H1 (cell line): ENCODE measurements around the gene SLC6A2.

Experiments used
- POLR2A ChIP-seq, 2 experiments: IDR thresholded peaks; 1 replicate in 1 of 2; 2 replicates in 1 of 2; pipeline ENCODE4 v1.6.1; 2011; ENCODE audit warnings: low read depth in 2 of 2, low read length in 2 of 2, mild to moderate bottlenecking in 2 of 2; ENCODE audit errors: control extremely low read depth in 1 of 2
- TF ChIP-seq, protein P1 (sequence below): IDR thresholded peaks from 2 replicates; pipeline ENCODE4 v1.6.1; 2011; ENCODE audit warnings: low read depth, mild to moderate bottlenecking, low read length; ENCODE audit not compliant: insufficient read depth
- TF ChIP-seq, protein P2 (sequence below), 3 experiments: IDR thresholded peaks; 1 replicate in 2 of 3; 2 replicates in 1 of 3; pipeline versions ENCODE4 v1.5.1 to v1.6.1; 2011; ENCODE audit warnings: low read length in 3 of 3, mild to moderate bottlenecking in 3 of 3, inconsistent platforms in 2 of 3, low read depth in 1 of 3, moderate library complexity in 1 of 3; ENCODE audit not compliant: insufficient read depth in 1 of 3; ENCODE audit errors: control extremely low read depth in 1 of 3

DNA sequence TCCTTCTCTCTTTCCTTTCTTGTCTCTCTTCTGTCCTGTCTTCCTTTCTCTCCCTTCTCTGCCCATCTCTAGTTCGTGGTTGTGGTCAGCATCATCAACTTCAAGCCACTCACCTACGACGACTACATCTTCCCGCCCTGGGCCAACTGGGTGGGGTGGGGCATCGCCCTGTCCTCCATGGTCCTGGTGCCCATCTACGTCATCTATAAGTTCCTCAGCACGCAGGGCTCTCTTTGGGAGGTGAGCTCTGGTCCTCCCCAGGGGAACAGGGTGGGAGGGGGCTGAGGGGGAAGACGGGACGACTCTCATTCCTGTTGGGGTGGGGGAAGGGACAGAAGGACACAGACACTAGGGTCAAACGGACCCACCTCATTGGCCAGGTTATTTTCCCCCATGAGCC, 44.3 kb downstream of the SLC6A2 start:
- TF ChIP-seq, protein P1, sequence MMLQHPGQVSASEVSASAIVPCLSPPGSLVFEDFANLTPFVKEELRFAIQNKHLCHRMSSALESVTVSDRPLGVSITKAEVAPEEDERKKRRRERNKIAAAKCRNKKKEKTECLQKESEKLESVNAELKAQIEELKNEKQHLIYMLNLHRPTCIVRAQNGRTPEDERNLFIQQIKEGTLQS, result no peak
- TF ChIP-seq POLR2A (IDR thresholded peaks at IDR 0.05; ENCODE audit: control extremely low read depth in 1 of 2, low read depth in 2 of 2, low read length in 2 of 2), result no peak
- TF ChIP-seq, protein P2, sequence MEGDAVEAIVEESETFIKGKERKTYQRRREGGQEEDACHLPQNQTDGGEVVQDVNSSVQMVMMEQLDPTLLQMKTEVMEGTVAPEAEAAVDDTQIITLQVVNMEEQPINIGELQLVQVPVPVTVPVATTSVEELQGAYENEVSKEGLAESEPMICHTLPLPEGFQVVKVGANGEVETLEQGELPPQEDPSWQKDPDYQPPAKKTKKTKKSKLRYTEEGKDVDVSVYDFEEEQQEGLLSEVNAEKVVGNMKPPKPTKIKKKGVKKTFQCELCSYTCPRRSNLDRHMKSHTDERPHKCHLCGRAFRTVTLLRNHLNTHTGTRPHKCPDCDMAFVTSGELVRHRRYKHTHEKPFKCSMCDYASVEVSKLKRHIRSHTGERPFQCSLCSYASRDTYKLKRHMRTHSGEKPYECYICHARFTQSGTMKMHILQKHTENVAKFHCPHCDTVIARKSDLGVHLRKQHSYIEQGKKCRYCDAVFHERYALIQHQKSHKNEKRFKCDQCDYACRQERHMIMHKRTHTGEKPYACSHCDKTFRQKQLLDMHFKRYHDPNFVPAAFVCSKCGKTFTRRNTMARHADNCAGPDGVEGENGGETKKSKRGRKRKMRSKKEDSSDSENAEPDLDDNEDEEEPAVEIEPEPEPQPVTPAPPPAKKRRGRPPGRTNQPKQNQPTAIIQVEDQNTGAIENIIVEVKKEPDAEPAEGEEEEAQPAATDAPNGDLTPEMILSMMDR (IDR thresholded peaks at IDR 0.05; ENCODE audit: control extremely low read depth in 1 of 3, insufficient read depth in 1 of 3, low read depth in 1 of 3, low read length in 3 of 3), result no peak
